Small intestine (tissue), 7 donors: Measurements from ENCODE around the gene EPB41L4B. TPM values are rescaled to one million over a fixed set of nuclear protein-coding genes. Genes with fewer than 3 reads are reported as not detected.
A peak's percentile ranks its signal among the peaks of the same experiment; 100 is the strongest.

Source experiments
- DNase-seq, 2 donors: peaks; one replicate each; pipeline versions ENCODE4 v3.0.0 to v3.0.0-alpha.2; 2013
- FAIRE-seq: peaks from 2 replicates; lab custom pipeline; 2012; peaks lifted over from hg19 to GRCh38; lab: Jason Lieb, UNC
- H3K27ac ChIP-seq, 3 donors: one replicate each; pipeline ENCODE4 v1.5.1; 2013; ENCODE audit warnings: low read length in 2 of 3, mild to moderate bottlenecking in 2 of 3, control low read depth in 1 of 3, inconsistent platforms in 1 of 3, low read depth in 1 of 3, moderate library complexity in 1 of 3
- H3K27me3 ChIP-seq, 3 donors: one replicate each; pipeline ENCODE4 v1.6.1; 2013; ENCODE audit warnings: low read length in 3 of 3, inconsistent platforms in 1 of 3; ENCODE audit not compliant: control insufficient read depth in 3 of 3, insufficient read depth in 3 of 3
- H3K36me3 ChIP-seq, 3 donors: one replicate each; pipeline ENCODE4 v1.6.1; 2013; ENCODE audit warnings: low read length in 3 of 3, inconsistent platforms in 1 of 3, low read depth in 1 of 3, mild to moderate bottlenecking in 1 of 3, moderate library complexity in 1 of 3; ENCODE audit not compliant: control insufficient read depth in 3 of 3, insufficient read depth in 2 of 3
- H3K4me1 ChIP-seq, 3 donors: one replicate each; pipeline ENCODE4 v1.6.1; 2013; ENCODE audit warnings: low read length in 2 of 3, inconsistent platforms in 1 of 3, low read depth in 1 of 3, mild to moderate bottlenecking in 1 of 3, moderate library complexity in 1 of 3; ENCODE audit not compliant: control insufficient read depth in 3 of 3, insufficient read depth in 2 of 3
- H3K4me3 ChIP-seq, 3 donors: one replicate each; pipeline ENCODE4 v1.5.1; 2013; ENCODE audit warnings: low read length in 3 of 3, control low read depth in 1 of 3, inconsistent platforms in 1 of 3, low read depth in 1 of 3, mild to moderate bottlenecking in 1 of 3, moderate library complexity in 1 of 3
- H3K9me3 ChIP-seq, 2 donors: one replicate each; pipeline ENCODE4 v1.6.1; 2013; ENCODE audit warnings: low read depth in 1 of 2, low read length in 1 of 2; ENCODE audit not compliant: control insufficient read depth in 2 of 2, insufficient read depth in 1 of 2
- WGBS, 3 donors: extraction: QIAGEN DNeasy Blood & Tissue Kit; methylation state at CpG; one replicate each; pipeline ENCODE4 v1.1.7; 2013; 5-methylcytosine and 5-hydroxymethylcytosine counted together
- polyA plus RNA-seq, 4 donors: library from polyadenylated mRNA; stranded (reverse) in 3 of 4; unstranded in 1 of 4; fragments of 200-250 nt in 3 of 4; fragments of 120-200 nt in 1 of 4; gene quantifications; one replicate each; pipeline versions ENCODE4 v1.2.1 to v1.2.3, GENCODE V29; 2013
- donor health status: healthy with polysubstance abuse.
- donor health status: control.
- donor health status: control.
- donor health status: Bipolar disorder and iron deficiency.
- donor health status: healthy.

EPB41L4B gene
- polyA plus RNA-seq, 4 donors = 22.1 to 126 (median 67.7) TPM

DNA sequence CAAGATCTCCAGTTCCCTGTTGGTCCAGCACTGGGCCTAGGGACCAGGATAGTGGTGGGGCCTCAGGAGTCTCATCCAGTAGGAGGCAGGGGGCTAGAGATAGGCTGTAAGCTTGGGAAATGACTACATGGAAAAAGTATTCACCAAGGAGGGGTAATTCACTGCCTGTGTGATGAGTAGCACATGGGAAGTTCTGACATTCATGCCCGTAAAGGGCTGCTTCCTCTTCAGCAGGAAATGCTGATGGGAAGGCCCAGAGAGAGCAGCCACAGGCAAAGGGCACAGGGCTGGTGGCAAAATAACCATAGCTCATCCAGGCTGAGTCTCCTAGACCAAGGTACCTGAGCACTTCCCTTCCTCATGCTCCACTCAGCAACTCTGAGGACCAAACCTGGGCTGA is 130.7 kb downstream of the EPB41L4B start:
- no peaks in the 10 kb centered on the region for H3K36me3 ChIP-seq
- 67 to 93% (median 89%) methylated on average over 1 of the region's 1 CpG for WGBS, 3 donors
- H3K27ac ChIP-seq = no peak overlapping the region
- H3K27me3 ChIP-seq = no peaks in the 10 kb centered on the region
- H3K4me3 ChIP-seq = no peak overlapping the region
- FAIRE-seq (no peak), DNase-seq (no peak)
- H3K9me3 ChIP-seq = no peaks in the 10 kb centered on the region
- no peaks in the 10 kb centered on the region for H3K4me1 ChIP-seq

DNA sequence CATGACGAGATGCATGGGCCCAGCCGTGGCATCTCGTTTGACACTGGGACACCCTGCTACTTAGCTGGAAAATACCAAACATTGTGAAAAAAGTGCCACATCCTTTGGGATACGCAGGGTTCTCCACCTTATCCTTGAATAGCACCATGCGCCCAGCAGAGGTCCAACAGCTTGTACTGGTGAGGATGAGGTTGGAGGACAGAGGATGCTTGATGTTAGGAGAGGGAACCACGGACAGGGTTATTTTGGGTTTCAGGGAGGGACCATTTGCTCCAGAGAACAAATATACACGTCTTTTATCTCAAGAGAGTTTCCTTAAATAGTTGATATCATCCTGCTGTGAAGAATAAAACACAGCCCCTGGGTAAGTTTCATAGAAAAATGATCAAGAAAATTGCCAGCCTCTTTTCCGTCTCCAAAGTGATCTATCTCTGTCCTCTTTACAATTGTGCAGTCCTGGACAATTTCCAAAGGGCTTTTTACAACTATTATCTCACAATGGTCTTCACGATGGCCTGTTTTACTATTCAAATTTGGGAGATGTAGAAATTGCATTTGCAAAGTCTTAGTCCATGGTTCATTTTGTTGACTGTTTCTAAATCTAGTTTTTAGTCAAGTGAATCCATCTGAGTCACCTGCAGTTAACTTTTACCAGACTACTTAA is 133.9 kb downstream of the EPB41L4B start:
- Histone ChIP-seq H3K4me3 (no peak overlapping the region), H3K27ac (no peak overlapping the region), H3K9me3 (no peaks in the 10 kb centered on the region), H3K36me3 (no peaks in the 10 kb centered on the region), H3K4me1 (no peaks in the 10 kb centered on the region), H3K27me3 (no peaks in the 10 kb centered on the region)
- DNase-seq (no peak), FAIRE-seq (no peak)
- WGBS, 3 donors = 72 to 79% (median 77%) methylated on average over 9 of the region's 9 CpGs

DNA sequence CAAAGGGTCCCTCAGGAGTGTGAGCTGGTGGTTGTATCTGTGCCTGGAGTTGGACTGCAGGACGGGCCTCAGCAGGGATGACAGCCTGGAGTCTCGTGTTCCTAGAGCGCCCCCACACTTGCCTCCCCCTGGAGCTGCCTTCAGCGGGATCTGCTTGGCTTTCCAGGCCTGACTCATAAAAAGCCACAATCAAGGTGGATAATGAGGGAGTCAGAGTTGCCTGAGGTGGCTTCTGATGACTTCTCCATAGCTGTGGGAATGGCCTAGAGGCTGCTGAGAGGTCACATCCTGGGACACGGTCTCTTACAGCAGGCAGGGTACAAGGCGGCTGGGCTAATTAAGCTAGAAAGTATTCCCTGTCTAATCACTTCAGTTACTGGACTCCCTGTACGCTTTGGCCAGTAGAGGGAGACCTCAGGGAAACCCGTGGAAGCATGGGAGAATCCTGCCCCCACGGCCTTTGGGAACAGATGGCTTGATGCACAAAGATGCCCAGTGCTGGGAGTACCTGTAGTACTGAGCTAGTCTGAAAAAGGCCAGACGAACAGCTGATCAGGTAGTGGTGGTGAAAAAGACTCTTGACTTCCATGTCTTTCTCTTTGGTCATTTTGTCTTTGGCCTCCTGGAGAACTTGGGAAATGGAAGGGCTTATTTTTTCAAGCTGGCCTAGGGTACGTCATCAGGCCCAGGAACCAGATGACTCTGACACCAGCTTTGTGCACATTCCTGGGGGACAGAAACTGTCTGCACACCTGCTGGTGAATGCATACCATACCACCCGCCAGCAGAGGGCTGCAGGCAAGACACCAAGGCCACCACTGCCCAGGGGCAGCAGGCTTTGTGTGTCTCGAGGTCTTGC is 137.7 kb downstream of the EPB41L4B start:
- H3K4me3 ChIP-seq = no peak overlapping the region

DNA sequence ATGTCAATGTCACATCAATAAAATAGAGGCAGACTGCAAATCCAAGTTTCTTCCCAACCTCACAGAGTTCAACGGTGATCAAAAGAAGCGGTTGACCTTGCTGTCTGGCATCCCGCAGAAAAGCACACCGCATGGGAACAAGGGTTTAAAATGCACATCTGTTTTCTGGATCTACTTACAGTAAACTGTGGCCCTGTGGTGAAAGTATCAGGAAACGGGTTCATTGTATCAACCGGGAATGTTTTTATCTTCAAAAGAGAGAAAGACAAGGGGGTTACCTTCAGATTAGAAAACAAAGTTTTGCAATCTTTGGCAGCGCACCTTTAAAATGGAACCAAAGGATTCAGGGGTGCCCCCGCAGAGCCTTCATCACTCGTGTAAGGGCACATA is 138.3 kb downstream of the EPB41L4B start:
- Histone ChIP-seq H3K4me3 (no peak overlapping the region), H3K9me3 (no peaks in the 10 kb centered on the region), H3K27me3 (no peaks in the 10 kb centered on the region), H3K36me3 (no peaks in the 10 kb centered on the region), H3K27ac (no peak overlapping the region), H3K4me1 (no peaks in the 10 kb centered on the region)
- DNase-seq (no peak), FAIRE-seq (no peak)
- WGBS, 3 donors = 88 to 90% (median 89%) methylated on average over 9 of the region's 9 CpGs

More for the DNA sequence above, 137.7 kb downstream of the EPB41L4B start:
- 53 to 66% (median 53%) methylated on average over 13 of the region's 13 CpGs for WGBS, 3 donors
- peak; percentile 54 to 59 for DNase-seq
- FAIRE-seq = no peak
- Histone ChIP-seq H3K36me3 (no peaks in the 10 kb centered on the region), H3K4me1 (no peaks in the 10 kb centered on the region), H3K27me3 (no peaks in the 10 kb centered on the region), H3K27ac (no peak overlapping the region), H3K9me3 (no peaks in the 10 kb centered on the region)

DNA sequence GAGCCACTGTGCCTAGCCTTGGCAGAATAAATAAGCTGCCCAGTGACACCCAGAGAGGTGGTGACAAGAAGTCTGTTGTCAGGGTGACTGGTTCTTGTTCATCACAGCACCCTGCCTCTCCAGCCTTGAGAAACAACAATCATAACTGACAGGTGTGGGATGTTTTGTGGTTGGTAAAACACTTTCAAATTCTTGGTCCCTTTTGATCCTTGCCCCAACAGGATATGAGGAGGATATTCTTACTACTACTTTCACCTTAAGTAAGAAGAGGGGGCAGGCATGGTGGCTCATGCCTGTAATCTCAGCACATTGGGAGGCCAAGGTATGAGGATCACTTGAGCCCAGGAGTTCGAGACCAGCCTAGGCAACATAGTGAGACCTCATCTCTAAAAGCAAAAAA is 139.6 kb downstream of the EPB41L4B start:
- no peak for FAIRE-seq
- Histone ChIP-seq H3K27me3 (no peaks in the 10 kb centered on the region), H3K9me3 (no peaks in the 10 kb centered on the region), H3K4me1 (no peaks in the 10 kb centered on the region), H3K4me3 (no peak overlapping the region), H3K36me3 (no peaks in the 10 kb centered on the region), H3K27ac (no peak overlapping the region)
- no peak for DNase-seq
- WGBS, 3 donors = 82 to 96% (median 89%) methylated on average over 1 of the region's 1 CpG

DNA sequence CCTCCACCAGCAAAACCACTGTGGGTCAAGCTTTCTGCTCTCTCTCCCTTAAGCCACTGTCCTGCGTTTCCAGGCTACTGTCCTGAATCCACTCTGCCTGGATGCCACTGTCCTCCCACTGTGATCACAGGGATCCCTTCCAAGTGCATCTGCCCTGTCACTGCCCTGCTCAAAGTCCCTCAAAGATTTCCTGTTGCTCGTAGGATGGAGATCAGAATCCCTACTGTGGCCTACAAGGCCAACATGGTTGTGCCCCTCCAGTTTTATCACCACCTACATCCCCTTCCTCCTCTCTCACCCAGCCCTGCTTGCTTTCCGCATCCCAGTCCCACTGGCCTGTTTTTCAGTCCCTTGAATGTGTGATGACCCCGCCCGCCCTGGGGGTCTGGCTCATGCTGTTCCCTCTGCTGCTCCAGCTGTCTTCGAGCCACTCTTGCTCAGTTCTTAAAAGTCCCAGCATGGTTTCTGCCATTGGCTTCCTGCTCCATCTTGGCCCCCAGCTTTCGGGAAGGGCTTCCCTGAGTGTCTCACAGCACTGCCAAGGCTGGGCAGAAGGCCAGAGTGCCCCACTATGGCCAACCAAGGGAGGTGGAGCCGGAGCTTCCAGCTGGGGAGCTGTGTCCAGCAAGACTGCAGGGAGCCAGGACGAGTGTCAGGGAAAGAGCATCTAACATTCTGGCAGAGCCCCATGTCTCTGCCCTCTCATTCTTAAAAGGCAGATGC is 140.9 kb downstream of the EPB41L4B start:
- WGBS, 3 donors = 66 to 82% (median 73%) methylated on average over 9 of the region's 9 CpGs
- no peak overlapping the region for H3K27ac ChIP-seq
- no peaks in the 10 kb centered on the region for H3K27me3 ChIP-seq
- FAIRE-seq (no peak), DNase-seq (no peak)
- no peaks in the 10 kb centered on the region for H3K9me3 ChIP-seq
- no peaks in the 10 kb centered on the region for H3K4me1 ChIP-seq
- no peak overlapping the region for H3K4me3 ChIP-seq
- H3K36me3 ChIP-seq = no peaks in the 10 kb centered on the region

DNA sequence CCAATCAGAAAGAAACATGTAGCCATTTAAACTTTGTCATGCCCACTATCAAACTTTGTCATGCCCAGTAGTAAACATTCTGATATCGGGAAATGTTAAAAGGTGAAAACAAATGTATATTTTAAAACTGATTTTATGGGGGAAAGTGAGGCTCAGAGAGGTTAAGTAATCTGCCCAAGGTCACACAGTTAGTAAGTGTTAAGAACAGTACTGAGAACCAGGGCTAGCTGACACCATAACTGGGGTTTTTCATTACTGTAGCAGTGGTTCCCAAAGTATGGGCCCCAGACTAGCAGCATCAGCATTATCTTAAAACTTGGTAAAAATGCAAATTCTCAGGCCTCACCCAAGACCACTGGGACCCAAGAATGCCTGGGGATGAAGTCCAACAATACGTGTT is 143.9 kb downstream of the EPB41L4B start:
- 86 to 92% (median 89%) methylated on average over 2 of the region's 2 CpGs for WGBS, 3 donors
- DNase-seq (no peak), FAIRE-seq (no peak)
- no peaks in the 10 kb centered on the region for H3K4me1 ChIP-seq
- no peaks in the 10 kb centered on the region for H3K27me3 ChIP-seq
- no peak overlapping the region for H3K27ac ChIP-seq
- H3K36me3 ChIP-seq = no peaks in the 10 kb centered on the region
- no peaks in the 10 kb centered on the region for H3K9me3 ChIP-seq
- no peak overlapping the region for H3K4me3 ChIP-seq

DNA sequence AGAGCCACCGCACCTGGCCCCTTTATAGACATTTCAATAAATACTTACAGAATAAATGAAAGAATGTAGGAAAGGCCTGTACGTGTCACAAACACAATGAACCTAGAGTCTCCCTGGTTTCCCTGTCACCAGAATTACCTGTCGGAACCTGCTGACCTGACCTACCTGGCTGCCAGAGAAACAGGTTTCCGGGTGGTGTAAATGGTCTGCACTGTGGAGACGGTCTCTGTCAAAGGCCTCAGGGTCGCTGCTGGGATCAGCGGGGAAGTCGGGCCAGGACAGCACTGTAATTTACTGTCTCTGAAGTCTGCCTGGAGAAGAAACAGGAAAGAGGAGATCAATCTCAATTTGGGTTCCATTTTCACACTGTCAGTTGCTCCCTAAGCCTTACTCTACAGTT is 144.5 kb downstream of the EPB41L4B start:
- DNase-seq (no peak), FAIRE-seq (no peak)
- 80 to 88% (median 86%) methylated on average over 8 of the region's 8 CpGs for WGBS, 3 donors
- Histone ChIP-seq H3K27ac (no peak overlapping the region), H3K36me3 (no peaks in the 10 kb centered on the region), H3K9me3 (no peaks in the 10 kb centered on the region), H3K27me3 (no peaks in the 10 kb centered on the region), H3K4me1 (no peaks in the 10 kb centered on the region), H3K4me3 (no peak overlapping the region)
